H1 (cell line): ENCODE data around the gene KDELR1. TPM values are rescaled to one million over a fixed set of nuclear protein-coding genes. Genes with fewer than 3 reads are reported as not detected.

Experiments used
- CTCF ChIA-PET: fragments of 300-600 bp; sonication (Branson Sonifier 250); formaldehyde crosslinking; loops from one replicate; lab custom pipeline; 2021; ENCODE audit not compliant: partially characterized antibody; lab: Charles Lee
- POLR2A ChIA-PET: fragments of 300-600 bp; sonication (Branson Sonifier 250); formaldehyde crosslinking; loops from one replicate; lab custom pipeline; 2021; ENCODE audit warnings: inconsistent platforms; ENCODE audit not compliant: partially characterized antibody; lab: Charles Lee
- DNase-seq, 2 experiments: peaks; one replicate each; pipeline versions ENCODE4 v3.0.0 to v3.0.0-alpha.2; 2010 to 2022; ENCODE audit warnings: low spot score in 2 of 2, low read depth in 1 of 2, mixed read lengths in 1 of 2
- FAIRE-seq: peaks from 2 replicates; lab custom pipeline; 2011; peaks lifted over from hg19 to GRCh38; lab: Jason Lieb, UNC
- H2AFZ ChIP-seq: 2 replicates; pipeline ENCODE4 v1.8.1; 2012; ENCODE audit warnings: low read length, inconsistent platforms
- H2AK5ac ChIP-seq: 2 replicates; pipeline ENCODE4 v1.6.1; 2013; ENCODE audit warnings: low read depth, low read length
- H2BK120ac ChIP-seq: replicated peaks from 2 replicates; pipeline ENCODE3; 2013; ENCODE audit warnings: low read depth, low read length, inconsistent platforms
- H2BK12ac ChIP-seq: 2 replicates; pipeline ENCODE4 v1.6.1; 2013; ENCODE audit warnings: low read depth, low read length
- H2BK15ac ChIP-seq: 2 replicates; pipeline ENCODE4 v1.6.1; 2013; ENCODE audit warnings: low read length
- H2BK20ac ChIP-seq: 2 replicates; pipeline ENCODE4 v1.6.1; 2013; ENCODE audit warnings: low read length
- H2BK5ac ChIP-seq: 2 replicates; pipeline ENCODE4 v1.6.1; 2013; ENCODE audit warnings: low read depth, low read length
- H3K14ac ChIP-seq: 2 replicates; pipeline ENCODE4 v1.6.1; 2013; ENCODE audit warnings: inconsistent platforms; ENCODE audit not compliant: insufficient read length
- H3K18ac ChIP-seq: 2 replicates; pipeline ENCODE4 v1.6.1; 2013; ENCODE audit warnings: low read length; ENCODE audit errors: extremely low read depth
- H3K23ac ChIP-seq: 2 replicates; pipeline ENCODE4 v1.6.1; 2013; ENCODE audit warnings: inconsistent platforms; ENCODE audit not compliant: insufficient read length
- H3K23me2 ChIP-seq: 2 replicates; pipeline ENCODE4 v1.6.1; 2013; ENCODE audit warnings: low read depth, low read length
- H3K27ac ChIP-seq: 2 replicates; pipeline ENCODE4 v1.6.1; 2011; ENCODE audit warnings: low read depth, low read length, inconsistent platforms
- H3K27me3 ChIP-seq, 4 experiments: replicated peaks in 1 of 4; 1 replicate in 1 of 4; 2 replicates in 3 of 4; pipeline versions ENCODE4 v1.6.1 to v1.8.1; 2011 to 2013; ENCODE audit warnings: low read length in 3 of 4, mild to moderate bottlenecking in 3 of 4, inconsistent platforms in 2 of 4, mixed read lengths in 2 of 4, moderate library complexity in 1 of 4; ENCODE audit not compliant: control insufficient read depth in 3 of 4, insufficient read depth in 3 of 4; ENCODE audit errors: extremely low read depth in 1 of 4
- H3K36me3 ChIP-seq, 4 experiments: 2 replicates each; pipeline versions ENCODE4 v1.6.1 to v1.8.1; 2011 to 2013; ENCODE audit warnings: mild to moderate bottlenecking in 4 of 4, low read length in 3 of 4, moderate library complexity in 2 of 4, control low read depth in 1 of 4, inconsistent platforms in 1 of 4; ENCODE audit not compliant: insufficient read depth in 4 of 4, control insufficient read depth in 2 of 4
- H3K4ac ChIP-seq: replicated peaks from 2 replicates; pipeline ENCODE3; 2013; ENCODE audit warnings: low read length, low read depth, mixed read lengths, inconsistent platforms; ENCODE audit not compliant: insufficient read length
- H3K4me1 ChIP-seq, 4 experiments: replicated peaks in 1 of 4; 1 replicate in 1 of 4; 2 replicates in 3 of 4; pipeline versions ENCODE4 v1.6.1 to v1.8.1; 2011 to 2013; ENCODE audit warnings: low read length in 3 of 4, inconsistent platforms in 2 of 4, mixed read lengths in 1 of 4; ENCODE audit not compliant: insufficient read depth in 4 of 4, control insufficient read depth in 3 of 4
- H3K4me2 ChIP-seq, 2 experiments: 2 replicates each; pipeline versions ENCODE4 v1.6.1 to v1.8.1; 2011 to 2013; ENCODE audit warnings: low read depth in 2 of 2, low read length in 2 of 2, control low read depth in 1 of 2, inconsistent platforms in 1 of 2, mild to moderate bottlenecking in 1 of 2; ENCODE audit not compliant: insufficient read depth in 1 of 2
- H3K4me3 ChIP-seq, 4 experiments: fragments of 200-600, 300-600 bp in 1 of 4; sonication (generic), shearing (Covaris generic), sonication (Bioruptor Twin) in 1 of 4; 2 replicates each; pipeline versions ENCODE4 v1.5.1 to v1.8.1; 2011 to 2016; ENCODE audit warnings: low read length in 4 of 4, low read depth in 3 of 4, control low read depth in 2 of 4, inconsistent platforms in 2 of 4, mild to moderate bottlenecking in 2 of 4, mixed read lengths in 1 of 4, moderate library complexity in 1 of 4; ENCODE audit not compliant: insufficient read depth in 2 of 4; ENCODE audit errors: extremely low read depth in 1 of 4
- H3K56ac ChIP-seq: replicated peaks from 2 replicates; pipeline ENCODE3; 2013; ENCODE audit warnings: low read depth, mild to moderate bottlenecking, mixed read lengths, low read length, inconsistent platforms; ENCODE audit not compliant: insufficient read length
- H3K79me1 ChIP-seq: 2 replicates; pipeline ENCODE4 v1.6.1; 2013; ENCODE audit warnings: low read depth, low read length, control low read depth
- H3K79me2 ChIP-seq, 2 experiments: 2 replicates each; pipeline versions ENCODE4 v1.6.1 to v1.8.1; 2012 to 2013; ENCODE audit warnings: low read length in 2 of 2, mild to moderate bottlenecking in 2 of 2, inconsistent platforms in 1 of 2; ENCODE audit not compliant: insufficient read depth in 2 of 2, control insufficient read depth in 1 of 2
- H3K9ac ChIP-seq, 4 experiments: replicated peaks in 1 of 4; 1 replicate in 1 of 4; 2 replicates in 3 of 4; pipeline versions ENCODE4 v1.6.1 to v1.8.1; 2011 to 2013; ENCODE audit warnings: low read depth in 3 of 4, low read length in 3 of 4, control low read depth in 2 of 4, mild to moderate bottlenecking in 2 of 4, moderate library complexity in 2 of 4, inconsistent platforms in 1 of 4; ENCODE audit errors: extremely low read depth in 1 of 4
- H3K9me3 ChIP-seq, 2 experiments: 2 replicates each; pipeline versions ENCODE4 v1.6.1 to v1.8.1; 2012 to 2013; ENCODE audit warnings: mild to moderate bottlenecking in 2 of 2, moderate library complexity in 2 of 2, control low read depth in 1 of 2, inconsistent platforms in 1 of 2, low read depth in 1 of 2, low read length in 1 of 2, mixed read lengths in 1 of 2; ENCODE audit not compliant: insufficient read depth in 2 of 2
- H4K20me1 ChIP-seq, 2 experiments: replicated peaks in 1 of 2; 2 replicates each; pipeline versions ENCODE3 to v1.8.1; 2011 to 2013; ENCODE audit warnings: inconsistent platforms in 2 of 2, low read length in 2 of 2, mild to moderate bottlenecking in 1 of 2; ENCODE audit not compliant: insufficient read depth in 2 of 2, control insufficient read depth in 1 of 2
- H4K5ac ChIP-seq: 2 replicates; pipeline ENCODE4 v1.6.1; 2013; ENCODE audit warnings: low read length, low read depth, mixed read lengths, inconsistent platforms; ENCODE audit not compliant: insufficient read length
- H4K8ac ChIP-seq: 2 replicates; pipeline ENCODE4 v1.8.0; 2013; ENCODE audit warnings: mild to moderate bottlenecking, moderate library complexity, low read length, inconsistent platforms; ENCODE audit not compliant: insufficient read depth; ENCODE audit errors: extremely low read depth
- H4K91ac ChIP-seq: replicated peaks from 2 replicates; pipeline ENCODE3; 2013; ENCODE audit warnings: low read length, mixed read lengths, inconsistent platforms; ENCODE audit not compliant: insufficient read length
- ATF2 ChIP-seq: IDR thresholded peaks from 2 replicates; pipeline ENCODE4 v1.6.1; 2012; ENCODE audit warnings: low read length, inconsistent platforms
- BCL11A ChIP-seq, 2 experiments: IDR thresholded peaks; one replicate each; pipeline ENCODE4 v1.6.1; 2011; ENCODE audit warnings: low read depth in 2 of 2, low read length in 2 of 2, mild to moderate bottlenecking in 2 of 2
- E2F6 ChIP-seq: IDR thresholded peaks from 2 replicates; pipeline ENCODE4 v1.6.1; 2012; ENCODE audit warnings: inconsistent platforms
- KDM1A ChIP-seq: fragments of 200-600, 300-600 bp; sonication (generic); IDR thresholded peaks from 2 replicates; pipeline ENCODE4 v1.7.1; 2016; ENCODE audit warnings: mild to moderate bottlenecking, low read length, borderline replicate concordance
- MAFK ChIP-seq: IDR thresholded peaks from 2 replicates; pipeline ENCODE4 v1.6.1; 2012; ENCODE audit warnings: low read depth, mild to moderate bottlenecking, improper control_type of control experiment, low read length
- MAX ChIP-seq: IDR thresholded peaks from 2 replicates; pipeline ENCODE4 v1.6.1; 2012; ENCODE audit warnings: inconsistent platforms
- PHF8 ChIP-seq: fragments of 200-600 bp; sonication (generic); conservative IDR thresholded peaks from 2 replicates; pipeline ENCODE4 v1.7.1; 2012; ENCODE audit warnings: low read depth, mild to moderate bottlenecking, inconsistent platforms, low read length, moderate library complexity
- SUZ12 ChIP-seq: fragments of 200-600 bp; sonication (generic); IDR thresholded peaks from 2 replicates; pipeline ENCODE4 v1.6.1; 2012; ENCODE audit warnings: mild to moderate bottlenecking, inconsistent platforms, low read length, moderate library complexity, mixed read lengths
- TCF12 ChIP-seq: IDR thresholded peaks from 2 replicates; pipeline ENCODE4 v1.6.1; 2011; ENCODE audit warnings: low read depth, mild to moderate bottlenecking, low read length
- WGBS, 2 experiments: shearing (Covaris generic) in 1 of 2; methylation state at CpG; one replicate each; pipeline versions ENCODE4 v1.1.6 to v1.1.7; 2013 to 2015; ENCODE audit warnings: low lambda C conversion rate in 2 of 2, mixed read lengths in 2 of 2, inconsistent platforms in 1 of 2, low coverage in 1 of 2, missing lambda C conversion rate in 1 of 2; ENCODE audit not compliant: insufficient replicate concordance in 2 of 2, insufficient coverage in 1 of 2, insufficient read length in 1 of 2; ENCODE audit errors: extremely low coverage in 1 of 2, missing lambda C conversion rate in 1 of 2; 5-methylcytosine and 5-hydroxymethylcytosine counted together
- polyA plus RNA-seq, 7 experiments: library from polyadenylated mRNA; depleted of rRNA in 3 of 7; stranded (reverse) in 5 of 7; unstranded in 2 of 7; fragments of >200 nt in 5 of 7; fragments of 200-250 nt in 2 of 7; gene quantifications; 1 replicate in 5 of 7; 2 replicates in 1 of 7; 4 replicates in 1 of 7; pipeline versions ENCODE4 v1.2.1 to v1.2.3, GENCODE V29; 2011 to 2013; ENCODE audit warnings: missing spikeins in 2 of 7, mixed read lengths in 2 of 7
- total RNA-seq: library from RNA; stranded (reverse); fragmentation: NEBNext Ultra II Directional; extraction: Animal tissue kit (Norgen Biotek cat#: 25700); gene quantifications from 2 replicates; pipeline ENCODE4 v1.2.1, GENCODE V29; 2021

KDELR1 gene
- total and polyA plus RNA-seq, 2 of the 8 experiments (the other 6 are each of a cell fraction or from before 2014, with no cell fraction given): 225 to 231 TPM

GRCh38 chr19:48348045-48348444 lies 43.3 kb downstream of the KDELR1 start:
- Histone ChIP-seq H3K79me1 (no peaks in the 10 kb centered on the region), H3K4me3 (no peak overlapping the region), H3K79me2 (no peaks in the 10 kb centered on the region), H2BK12ac (no peak overlapping the region), H2BK120ac (no peak overlapping the region), H3K56ac (no peak overlapping the region), H3K14ac (no peak overlapping the region), H3K4ac (no peak overlapping the region), H4K8ac (no peak overlapping the region), H3K4me2 (no peak overlapping the region), H3K23ac (no peak overlapping the region), H4K20me1 (no peaks in the 10 kb centered on the region), H3K27me3 (no peaks in the 10 kb centered on the region), H3K27ac (no peak overlapping the region), H3K4me1 (peaks cover 0 to 2% (median 0%) of the 10 kb centered on the region in 4 experiments; a peak in 1 of 7 replicates), H2BK5ac (no peak overlapping the region), H3K18ac (no peak overlapping the region), H3K9me3 (no peaks in the 10 kb centered on the region), H4K91ac (no peak overlapping the region), H3K9ac (no peak overlapping the region; a peak in 1 of 7 replicates), H2BK15ac (no peak overlapping the region), H3K23me2 (no peaks in the 10 kb centered on the region), H2AFZ (no peak overlapping the region), H4K5ac (no peak overlapping the region), H2BK20ac (no peak overlapping the region), H2AK5ac (no peak overlapping the region), H3K36me3 (no peaks in the 10 kb centered on the region)
- FAIRE-seq (no peak), DNase-seq (no peak)
- CTCF ChIA-PET: interaction anchor here (0.7 to 3.8 kb wide), 2 partner anchors 9 to 279 kb away, joined by 4 to 29 read pairs; no protein-coding TSS in a partner anchor
- POLR2A ChIA-PET: interaction anchor here (0.6 to 0.9 kb wide), 2 partner anchors 19 to 90 kb away, joined by 3 to 4 read pairs; no protein-coding TSS in a partner anchor
- 94% methylated on average over 5 of the region's 5 CpGs; no CpG with 5 or more reads in 1 of the 2 experiments for WGBS, 2 experiments
- TF ChIP-seq KDM1A (no peak), E2F6 (no peak), MAX (no peak), SUZ12 (no peak), MAFK (no peak), ATF2 (no peak), TCF12 (no peak), PHF8 (no peak), BCL11A (IDR thresholded peaks at IDR 0.05; ENCODE audit: low read depth in 2 of 2, low read length in 2 of 2) (no peak)
